Measurements from ENCODE around the gene ATP2B2.

DNA sequence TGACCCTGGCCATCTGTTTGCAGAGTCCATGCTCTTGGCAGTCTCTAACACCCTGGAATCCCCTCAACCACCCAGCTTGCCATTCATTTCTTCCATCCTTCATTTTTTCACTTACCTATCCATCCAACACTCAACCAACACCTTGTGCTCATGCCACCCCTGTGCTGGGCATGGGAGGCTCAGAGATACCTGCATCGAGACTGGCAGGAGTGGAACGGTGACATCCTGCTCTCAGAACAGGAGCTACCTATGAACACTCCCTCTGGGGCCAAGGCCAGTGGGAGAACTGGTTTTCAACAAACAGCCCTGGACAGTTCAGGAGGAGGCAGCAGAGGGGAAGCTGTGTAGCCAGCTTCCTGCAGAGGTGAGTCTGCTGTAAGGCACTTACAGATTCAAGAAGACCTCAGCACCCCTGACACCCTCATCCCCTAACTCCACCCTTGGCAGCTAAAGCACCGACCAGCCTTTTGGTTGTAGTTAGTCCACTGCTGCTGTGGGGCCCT lies 19.5 kb upstream of the ATP2B2 start:
- TF ChIP-seq, protein P1, sequence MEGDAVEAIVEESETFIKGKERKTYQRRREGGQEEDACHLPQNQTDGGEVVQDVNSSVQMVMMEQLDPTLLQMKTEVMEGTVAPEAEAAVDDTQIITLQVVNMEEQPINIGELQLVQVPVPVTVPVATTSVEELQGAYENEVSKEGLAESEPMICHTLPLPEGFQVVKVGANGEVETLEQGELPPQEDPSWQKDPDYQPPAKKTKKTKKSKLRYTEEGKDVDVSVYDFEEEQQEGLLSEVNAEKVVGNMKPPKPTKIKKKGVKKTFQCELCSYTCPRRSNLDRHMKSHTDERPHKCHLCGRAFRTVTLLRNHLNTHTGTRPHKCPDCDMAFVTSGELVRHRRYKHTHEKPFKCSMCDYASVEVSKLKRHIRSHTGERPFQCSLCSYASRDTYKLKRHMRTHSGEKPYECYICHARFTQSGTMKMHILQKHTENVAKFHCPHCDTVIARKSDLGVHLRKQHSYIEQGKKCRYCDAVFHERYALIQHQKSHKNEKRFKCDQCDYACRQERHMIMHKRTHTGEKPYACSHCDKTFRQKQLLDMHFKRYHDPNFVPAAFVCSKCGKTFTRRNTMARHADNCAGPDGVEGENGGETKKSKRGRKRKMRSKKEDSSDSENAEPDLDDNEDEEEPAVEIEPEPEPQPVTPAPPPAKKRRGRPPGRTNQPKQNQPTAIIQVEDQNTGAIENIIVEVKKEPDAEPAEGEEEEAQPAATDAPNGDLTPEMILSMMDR (IDR thresholded peaks at IDR 0.05) = no peak
- no peak for TF ChIP-seq POLR2AphosphoS5 (IDR thresholded peaks at IDR 0.05)
